ENCODE results near the gene AMOTL2.

The AMOTL2 gene

GRCh38 chr3:134364936-134365765 lies 9.1 kb downstream of the AMOTL2 start:
- DNase-seq: no peak

GRCh38 chr3:134364061-134364935 lies 9.9 kb downstream of the AMOTL2 start:
- DNase-seq: no peak

GRCh38 chr3:134363381-134363755 lies 10.9 kb downstream of the AMOTL2 start:
- no peak for DNase-seq

- DNase-seq: no peak
Measured at GRCh38 chr3:134362670-134363380, 11.4 kb downstream of the AMOTL2 start.

GRCh38 chr3:134362221-134362620 lies 12.0 kb downstream of the AMOTL2 start:
- DNase-seq: no peak

- DNase-seq: no peak
Measured at GRCh38 chr3:134361162-134361835, 12.9 kb downstream of the AMOTL2 start.

- DNase-seq: no peak
Measured at GRCh38 chr3:134360046-134360445, 14.2 kb downstream of the AMOTL2 start.

GRCh38 chr3:134359121-134360010 lies 14.9 kb downstream of the AMOTL2 start:
- no peak for DNase-seq

GRCh38 chr3:134357914-134358811 lies 16.1 kb downstream of the AMOTL2 start:
- DNase-seq: no peak

GRCh38 chr3:134357261-134357913 lies 16.9 kb downstream of the AMOTL2 start:
- no peak for DNase-seq

- no peak for DNase-seq
Measured at GRCh38 chr3:134356411-134357040, 17.7 kb downstream of the AMOTL2 start.

GRCh38 chr3:134355416-134355815 lies 18.8 kb downstream of the AMOTL2 start:
- DNase-seq: no peak

- DNase-seq: no peak
Measured at GRCh38 chr3:134354612-134355251, 19.5 kb downstream of the AMOTL2 start.

GRCh38 chr3:134353831-134354611 lies 20.2 kb downstream of the AMOTL2 start:
- no peak for DNase-seq

GRCh38 chr3:134353171-134353825 lies 20.9 kb downstream of the AMOTL2 start:
- DNase-seq: no peak

GRCh38 chr3:134352031-134352671 lies 22.1 kb downstream of the AMOTL2 start:
- no peak for DNase-seq

- no peak for DNase-seq
Measured at GRCh38 chr3:134351427-134351826, 22.8 kb downstream of the AMOTL2 start.

All from activated T-cell treated with anti-CD3 and anti-CD28 coated beads for 4 hours (primary cell).